NCI-H82 treated with DMSO at 0.1 percent for 48 hours (cell line): Measurements from ENCODE around the gene NCKAP5.
A peak's percentile ranks its signal among the peaks of the same experiment; 100 is the strongest.

Source experiments
- DNase-seq: peaks from one replicate; lab custom pipeline; 2025; ENCODE audit not compliant: unreplicated experiment; lab: John Stamatoyannopoulos, UW

NCKAP5 gene

DNA sequence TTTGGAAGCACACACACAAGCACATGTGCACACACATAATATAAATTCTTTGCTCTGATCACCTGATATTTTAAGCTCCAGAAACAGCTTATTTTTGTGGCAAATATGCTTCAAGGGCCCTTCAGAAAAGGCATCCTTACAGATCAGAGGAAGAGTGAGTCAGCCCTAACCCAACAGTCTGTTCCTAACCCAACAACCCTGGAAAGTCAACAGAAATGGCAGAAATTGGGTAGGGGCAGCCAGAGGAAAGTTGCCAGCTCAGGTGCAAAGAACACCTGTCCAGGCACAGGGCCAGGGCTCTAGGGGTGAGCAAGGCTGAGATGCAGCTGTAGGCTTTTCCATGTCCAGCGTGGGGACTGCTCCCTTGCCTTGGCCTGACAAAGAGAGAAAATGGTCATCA is 6.4 kb upstream of the NCKAP5 start:
- no peak for DNase-seq

DNA sequence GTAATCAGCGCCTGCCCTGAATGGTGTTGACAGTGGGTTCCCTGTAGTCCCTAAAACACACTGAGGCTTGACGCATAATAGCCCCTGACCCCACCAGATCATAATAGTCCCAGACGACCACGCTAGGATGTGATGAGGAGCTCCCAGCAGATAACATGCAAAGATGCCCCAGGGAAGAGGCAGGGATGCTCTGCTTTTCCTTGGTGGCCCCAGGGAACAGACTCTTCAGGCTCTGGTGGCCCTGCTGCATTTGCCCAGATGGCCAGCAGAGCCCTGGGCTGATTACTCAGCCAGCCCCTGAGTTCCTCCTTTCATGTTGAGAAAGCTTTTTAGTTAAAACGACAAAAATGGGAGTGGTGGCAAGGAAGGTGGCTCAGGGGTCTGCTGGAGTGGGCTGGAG is 5.9 kb upstream of the NCKAP5 start:
- no peak for DNase-seq

DNA sequence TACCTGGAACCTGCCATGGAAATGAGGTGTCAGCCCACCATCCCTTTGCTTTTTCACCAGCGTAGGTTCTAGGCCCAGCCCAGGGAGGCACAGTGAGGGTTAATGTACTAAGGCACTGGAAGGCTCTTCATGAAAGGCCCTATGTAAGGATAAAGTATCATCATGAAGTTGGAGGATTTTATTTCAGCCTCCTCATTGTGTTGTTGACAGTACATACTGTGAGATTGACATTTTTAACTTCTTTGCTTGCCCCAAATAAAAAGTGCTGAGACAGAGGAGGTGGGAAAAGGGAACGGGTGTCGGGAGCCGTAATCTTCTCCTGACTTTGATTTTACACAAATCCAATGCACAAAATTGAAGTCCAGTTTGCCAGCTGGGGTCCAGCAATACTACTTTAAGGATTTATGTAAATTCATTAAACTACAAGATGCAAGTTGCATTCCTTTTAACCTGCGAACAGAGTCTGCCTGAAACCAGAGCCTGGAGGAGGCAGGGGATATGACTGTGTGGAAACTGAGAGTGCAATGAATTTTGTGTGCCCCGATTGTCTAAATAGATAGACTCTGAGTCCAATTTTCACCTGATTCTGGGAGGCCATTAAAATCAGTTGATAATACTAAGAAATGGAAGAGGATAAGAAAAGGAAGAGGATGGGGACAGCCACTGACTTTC is 5.4 kb upstream of the NCKAP5 start:
- DNase-seq: no peak

DNA sequence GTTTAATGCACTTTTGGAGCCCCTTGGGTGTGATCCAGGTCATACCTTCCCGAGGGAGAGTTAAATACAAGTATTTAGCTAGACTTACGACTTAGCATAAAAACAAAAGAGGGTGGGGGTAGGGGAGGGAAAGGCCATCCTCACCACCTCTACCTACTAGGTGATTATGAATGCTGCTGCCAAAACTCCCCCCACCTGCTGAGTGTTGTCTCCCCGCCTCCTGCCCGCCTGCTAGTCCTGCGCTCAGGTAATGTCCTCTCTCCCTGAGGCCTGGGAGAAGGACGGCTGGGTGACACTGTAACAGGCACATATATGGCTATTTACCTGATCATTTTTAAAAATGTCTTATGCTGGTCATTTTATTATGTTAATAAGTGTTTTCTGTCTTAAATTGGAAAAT is 3.0 kb upstream of the NCKAP5 start:
- no peak for DNase-seq

DNA sequence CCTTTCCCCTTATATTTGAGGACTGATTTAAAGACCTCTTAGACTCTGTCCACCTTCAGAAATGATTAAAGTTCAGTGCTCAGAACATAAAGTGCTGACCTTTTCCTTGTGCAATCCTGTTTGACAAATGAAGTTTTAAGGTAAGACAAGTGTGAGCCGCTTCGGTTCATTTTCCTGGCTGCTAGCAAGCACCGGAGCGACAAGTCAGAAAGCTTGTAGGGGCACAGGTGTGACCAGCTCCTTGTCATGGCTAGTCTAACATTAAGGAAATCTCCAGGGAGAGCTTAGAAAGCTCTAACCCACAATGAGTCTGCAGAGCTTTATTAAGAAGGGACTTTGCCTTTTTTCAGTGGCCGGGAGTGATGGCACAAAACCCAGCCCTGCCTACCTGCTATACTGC is 2.3 kb upstream of the NCKAP5 start:
- no peak for DNase-seq

DNA sequence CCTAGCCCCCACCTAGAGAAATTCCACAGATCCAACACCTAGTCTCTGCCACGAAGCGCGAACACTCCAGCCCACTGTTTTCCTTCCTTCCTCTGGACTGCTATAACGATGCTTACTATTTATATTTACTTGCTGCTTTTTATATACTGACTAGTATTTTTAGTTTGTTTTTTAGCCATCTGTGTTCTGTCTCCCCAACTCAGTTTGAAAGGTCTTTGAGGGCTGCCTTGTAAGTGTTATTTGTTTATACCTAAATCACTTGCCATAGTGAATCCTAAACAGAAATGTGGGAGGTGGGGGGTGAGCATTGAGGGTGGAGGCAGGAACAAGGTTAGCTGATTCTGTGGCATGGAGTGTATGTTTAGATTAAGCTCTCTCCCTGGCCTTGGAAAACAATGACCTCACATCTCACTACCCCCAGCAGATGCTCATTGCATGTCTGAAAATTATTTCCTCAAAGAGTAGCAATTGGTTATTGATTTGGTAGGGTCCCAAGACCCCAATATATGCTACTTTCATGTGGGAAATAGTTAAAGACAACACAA is 1.1 kb upstream of the NCKAP5 start:
- no peak for DNase-seq

DNA sequence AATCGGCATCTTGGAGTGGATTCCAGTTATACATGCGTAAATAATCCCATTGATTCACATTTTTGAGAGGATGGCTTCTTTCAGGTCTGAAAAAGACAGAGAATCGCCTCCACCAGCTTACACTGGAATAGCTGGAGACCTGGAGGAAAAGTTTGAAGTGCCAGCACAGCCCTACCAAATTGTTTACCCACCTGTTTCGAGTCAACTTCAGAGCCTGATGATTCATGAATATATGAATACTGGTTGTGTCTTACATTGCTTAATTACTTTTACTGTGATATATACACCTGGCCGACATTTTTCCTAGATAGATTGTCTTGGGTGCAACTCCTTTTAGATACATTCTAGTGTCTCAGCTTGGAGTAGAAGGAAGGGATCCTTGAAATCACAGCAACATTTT is 335 bp upstream of the NCKAP5 start:
- no peak for DNase-seq

DNA sequence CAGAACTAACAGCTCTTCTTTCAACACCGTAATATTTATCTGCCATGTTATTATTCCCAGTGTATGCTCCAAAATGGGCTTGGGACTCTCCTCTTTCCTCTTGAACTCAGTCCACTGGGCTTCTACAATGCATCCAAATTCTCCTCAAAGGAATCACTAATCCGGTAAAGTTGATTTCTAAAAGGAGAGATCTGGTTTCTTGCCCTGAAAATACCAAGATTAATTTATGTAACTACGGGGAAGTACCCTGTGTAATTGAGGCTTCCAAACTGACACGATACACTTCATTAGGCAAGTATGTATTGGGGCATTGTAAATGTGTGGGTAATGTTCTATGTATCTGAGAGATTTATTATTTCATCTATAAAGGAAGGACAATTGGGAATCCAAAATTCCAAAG is 5.7 kb downstream of the NCKAP5 start:
- no peak for DNase-seq

DNA sequence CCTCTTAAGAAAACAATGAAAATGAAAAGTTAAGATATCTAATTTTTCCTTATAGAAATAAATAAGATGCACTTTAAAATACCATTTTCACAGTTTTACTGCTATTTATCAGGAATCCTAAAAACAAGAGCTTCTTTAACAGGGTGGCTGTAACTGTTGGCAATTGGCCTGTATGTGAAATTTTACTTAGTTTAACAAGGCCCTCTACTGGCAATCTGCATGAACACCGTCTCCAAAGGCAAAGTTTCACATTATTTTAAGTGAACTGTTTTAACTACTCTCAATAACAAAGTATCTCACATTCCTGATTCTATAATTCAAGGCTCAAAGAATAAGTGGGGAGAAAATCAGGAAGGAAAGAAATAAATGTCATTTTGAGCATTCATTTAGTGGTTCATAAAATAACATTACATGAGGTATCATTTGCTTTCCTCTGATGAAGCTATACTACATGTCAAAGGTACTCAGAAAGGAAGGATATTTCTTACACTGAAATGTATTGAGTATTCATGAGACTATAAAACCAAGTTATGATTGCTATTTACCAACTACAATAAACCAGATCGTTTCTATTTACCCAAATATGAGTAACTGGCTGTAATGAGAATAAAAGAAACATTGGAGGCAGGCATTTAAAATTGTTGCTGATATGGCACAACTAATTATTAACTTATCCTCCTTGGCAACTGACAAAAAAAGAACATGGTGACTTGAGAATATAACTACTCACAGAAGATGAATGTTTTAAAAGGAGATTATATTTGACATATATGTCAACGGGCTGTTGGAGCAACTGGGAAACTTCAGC is 7.0 kb downstream of the NCKAP5 start:
- peak; percentile 77 for DNase-seq

DNA sequence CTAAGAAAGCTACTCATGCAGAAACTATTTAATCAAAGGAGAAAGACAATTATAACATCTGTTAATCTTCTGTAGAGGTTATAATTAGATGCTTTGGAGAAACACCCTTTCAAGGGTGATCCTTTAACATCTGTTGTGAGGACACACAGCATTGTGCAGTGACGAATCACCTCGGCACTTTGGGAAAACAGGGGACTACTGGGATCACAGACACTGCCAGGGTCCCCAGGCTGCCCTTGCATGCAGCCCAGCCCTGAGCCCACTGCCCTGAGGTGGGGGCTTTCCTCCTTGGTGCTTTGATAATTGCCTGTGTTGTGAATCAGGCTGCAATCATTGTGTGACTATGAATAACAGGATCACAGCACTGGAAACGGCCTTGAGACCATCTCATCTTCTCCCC is 10.6 kb downstream of the NCKAP5 start:
- DNase-seq: peak; percentile 42

DNA sequence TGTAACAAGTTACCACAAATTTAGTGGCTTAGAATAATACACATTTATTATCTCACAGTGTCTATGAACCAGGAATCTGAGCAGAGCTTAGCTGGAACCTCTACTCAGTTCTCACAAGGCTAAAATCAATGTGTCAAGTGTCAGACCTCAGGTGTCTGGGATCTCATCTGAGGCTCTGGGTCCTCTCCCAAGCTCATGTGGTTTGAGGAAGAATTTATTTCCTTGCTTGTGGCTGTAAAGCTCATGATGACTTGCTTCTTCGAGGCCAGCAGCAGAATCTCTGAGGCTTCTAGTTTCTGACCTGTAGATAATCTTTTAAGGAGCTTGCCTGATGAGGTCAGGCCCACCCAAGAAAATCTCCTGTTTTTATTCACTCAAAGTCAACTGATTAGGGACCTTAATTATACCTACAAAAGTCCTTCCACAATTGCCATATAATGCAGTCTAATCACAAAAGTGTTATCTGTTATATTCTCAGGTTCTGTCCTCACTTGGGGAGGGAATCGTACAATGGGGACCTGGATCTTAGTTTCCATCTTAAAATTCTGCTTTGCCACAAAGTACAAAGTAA is 14.3 kb downstream of the NCKAP5 start:
- DNase-seq: no peak

DNA sequence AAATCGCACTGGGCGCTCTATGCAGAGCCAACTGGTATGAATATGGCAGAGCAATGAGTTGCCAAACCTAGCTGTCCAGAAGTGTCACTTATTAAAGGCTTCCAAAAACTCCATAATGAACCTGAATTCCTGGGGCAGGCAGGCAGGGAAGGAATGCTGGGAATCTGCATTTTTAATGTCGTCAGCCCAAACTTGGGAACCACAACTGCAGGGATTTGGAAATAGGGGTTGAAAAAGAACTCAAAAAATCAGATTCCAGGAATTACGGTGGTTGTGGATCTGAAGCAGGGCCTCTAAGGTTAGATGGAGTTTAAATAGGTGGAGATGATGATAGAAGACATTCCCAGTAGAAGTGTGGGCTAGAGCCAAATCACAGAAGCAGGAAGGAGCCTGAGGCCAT is 15.0 kb downstream of the NCKAP5 start:
- no peak for DNase-seq

DNA sequence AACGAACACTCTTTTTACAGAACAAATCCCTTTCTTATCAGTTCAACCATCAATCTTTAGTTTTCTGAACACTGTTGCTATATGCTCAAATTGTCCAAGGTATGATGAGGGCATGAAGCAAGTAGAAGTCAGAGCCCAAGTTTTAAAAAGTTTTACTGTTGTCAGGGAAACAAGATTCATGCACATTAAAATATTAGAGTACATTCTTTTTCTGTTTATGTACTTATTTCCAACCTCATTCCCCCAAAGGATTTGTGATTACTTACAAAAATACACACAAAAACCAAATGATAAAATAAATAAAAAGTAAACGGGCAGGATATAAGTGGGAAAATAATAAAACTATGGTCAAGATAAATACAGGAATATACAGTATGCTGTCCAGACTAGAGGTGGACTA is 15.4 kb downstream of the NCKAP5 start:
- DNase-seq: no peak

DNA sequence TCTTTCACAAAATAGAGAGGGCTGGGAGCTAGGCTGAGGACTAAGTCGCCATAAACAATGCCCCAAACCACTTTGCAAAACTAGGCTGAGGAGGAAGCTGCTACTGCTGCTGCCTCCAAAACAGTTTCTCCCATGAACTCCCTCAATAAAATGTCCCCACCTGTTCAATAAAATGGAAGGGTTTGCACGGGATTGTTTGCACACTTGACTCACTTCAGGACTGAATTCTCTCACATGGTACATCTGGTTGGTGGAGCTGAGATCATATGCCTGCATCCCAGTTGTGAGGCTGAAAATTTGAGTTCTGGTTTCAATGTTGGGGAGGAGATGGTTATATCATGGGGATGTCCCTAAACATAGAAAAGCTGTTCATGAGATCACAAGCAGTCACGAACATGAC is 26.5 kb downstream of the NCKAP5 start:
- DNase-seq: no peak

DNA sequence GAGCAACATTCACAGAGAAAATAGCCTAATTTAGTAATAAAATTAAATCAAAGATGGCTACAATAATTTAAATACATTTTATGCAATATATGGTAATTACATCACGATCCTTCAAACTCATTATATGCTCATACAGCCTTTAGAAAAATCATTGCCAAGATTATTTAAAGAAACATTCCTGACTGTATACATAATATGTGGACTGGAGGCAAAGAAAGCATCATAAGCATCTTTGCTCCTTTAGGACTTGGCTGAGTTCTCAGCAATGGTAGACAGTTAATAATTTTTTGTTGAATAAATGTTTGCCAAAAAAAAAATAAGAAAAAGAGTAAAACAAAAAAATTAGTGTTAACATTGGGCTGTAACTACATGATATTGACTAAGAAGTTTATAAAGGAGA is 26.9 kb downstream of the NCKAP5 start:
- DNase-seq: no peak

DNA sequence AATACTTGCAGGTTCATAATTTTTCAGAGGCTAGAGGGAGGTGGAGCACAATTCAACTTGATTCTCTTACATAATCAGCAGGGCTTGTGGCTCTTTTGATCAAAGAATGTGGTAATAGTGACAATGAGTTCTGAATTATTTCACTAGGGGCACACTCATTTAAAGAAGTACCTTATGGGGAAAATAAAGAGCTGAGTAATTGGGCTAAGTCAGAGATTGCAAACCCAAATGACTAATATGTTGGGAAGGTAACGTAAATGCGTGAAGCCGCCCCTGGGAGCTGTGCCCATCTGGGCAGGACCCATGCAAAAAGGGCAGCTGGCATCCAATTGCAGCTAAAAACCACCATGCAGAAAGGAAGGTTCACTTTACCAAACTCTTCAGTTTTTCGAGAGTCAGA is 35.3 kb downstream of the NCKAP5 start:
- no peak for DNase-seq

DNA sequence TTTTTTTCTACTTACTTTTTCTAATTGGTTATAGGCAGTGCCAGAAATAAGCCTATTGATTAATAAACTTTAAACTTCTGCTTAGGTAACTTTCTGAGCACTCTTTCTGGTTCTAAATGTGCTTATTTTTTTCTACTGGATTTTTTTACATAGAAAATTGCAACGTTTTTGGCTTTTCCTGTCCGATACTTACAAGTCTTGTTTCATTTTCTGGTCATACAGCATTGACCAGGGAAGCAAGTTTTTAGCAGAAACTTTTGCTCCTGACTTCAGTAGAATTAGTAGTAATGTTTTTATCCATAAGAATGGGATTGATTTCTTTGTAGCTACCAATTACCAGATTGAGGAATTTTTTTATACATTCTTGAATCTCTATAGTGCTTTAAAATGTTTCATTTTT is 36.9 kb downstream of the NCKAP5 start:
- DNase-seq: no peak

DNA sequence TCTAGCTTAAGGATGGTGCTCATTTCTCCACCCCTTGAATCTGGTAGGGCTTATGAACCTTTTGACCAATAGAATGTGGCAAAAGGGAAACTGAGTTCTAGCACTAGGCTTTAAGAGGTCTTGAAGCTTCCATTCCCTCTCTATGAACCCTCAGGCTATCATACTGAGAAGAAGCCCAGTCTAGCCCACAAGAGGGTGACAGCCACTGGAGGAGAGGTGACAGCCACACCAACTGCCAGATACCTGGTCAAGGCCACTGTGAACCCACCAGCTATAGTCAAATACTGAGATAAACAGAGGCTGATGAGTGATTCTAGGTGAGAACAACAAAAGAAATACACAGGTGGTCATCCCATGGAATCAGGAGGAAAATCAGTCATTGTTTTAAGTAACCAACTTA is 37.6 kb downstream of the NCKAP5 start:
- no peak for DNase-seq

DNA sequence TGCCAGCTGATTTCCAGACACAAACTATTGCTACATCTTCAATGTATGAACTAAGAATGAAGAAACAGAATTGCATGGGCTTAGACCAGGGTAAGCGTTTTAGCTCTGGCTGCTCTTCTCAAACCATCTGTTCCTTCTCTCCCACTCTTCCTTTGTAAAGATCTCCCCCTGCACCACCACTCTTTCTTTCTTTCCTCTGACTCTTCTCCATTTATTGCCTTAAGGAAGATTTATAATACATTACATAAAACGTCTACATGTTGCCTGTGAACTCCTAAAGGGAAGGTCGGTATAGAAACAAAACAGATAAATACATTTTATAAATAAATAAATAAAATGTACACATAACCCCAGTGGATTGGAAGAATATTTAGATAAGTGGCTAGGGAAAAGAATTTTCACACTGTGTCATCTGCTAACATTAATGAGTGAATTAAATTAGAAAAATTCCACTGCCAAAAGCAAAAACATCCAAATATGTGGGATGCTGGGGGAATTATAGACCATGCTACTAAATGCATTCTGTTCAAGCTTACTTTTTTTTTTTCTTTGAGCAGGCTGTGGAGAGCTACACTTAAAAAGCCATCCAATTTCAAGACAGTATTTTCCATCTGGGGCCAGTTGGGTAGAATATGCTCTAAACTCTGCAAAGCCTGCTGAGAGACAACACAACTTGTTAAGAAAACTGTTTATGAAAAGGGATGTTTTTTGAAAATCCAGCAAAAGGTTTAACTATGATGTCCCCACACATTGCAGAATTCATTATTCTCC is 41.5 kb downstream of the NCKAP5 start:
- DNase-seq: peak; percentile 95

DNA sequence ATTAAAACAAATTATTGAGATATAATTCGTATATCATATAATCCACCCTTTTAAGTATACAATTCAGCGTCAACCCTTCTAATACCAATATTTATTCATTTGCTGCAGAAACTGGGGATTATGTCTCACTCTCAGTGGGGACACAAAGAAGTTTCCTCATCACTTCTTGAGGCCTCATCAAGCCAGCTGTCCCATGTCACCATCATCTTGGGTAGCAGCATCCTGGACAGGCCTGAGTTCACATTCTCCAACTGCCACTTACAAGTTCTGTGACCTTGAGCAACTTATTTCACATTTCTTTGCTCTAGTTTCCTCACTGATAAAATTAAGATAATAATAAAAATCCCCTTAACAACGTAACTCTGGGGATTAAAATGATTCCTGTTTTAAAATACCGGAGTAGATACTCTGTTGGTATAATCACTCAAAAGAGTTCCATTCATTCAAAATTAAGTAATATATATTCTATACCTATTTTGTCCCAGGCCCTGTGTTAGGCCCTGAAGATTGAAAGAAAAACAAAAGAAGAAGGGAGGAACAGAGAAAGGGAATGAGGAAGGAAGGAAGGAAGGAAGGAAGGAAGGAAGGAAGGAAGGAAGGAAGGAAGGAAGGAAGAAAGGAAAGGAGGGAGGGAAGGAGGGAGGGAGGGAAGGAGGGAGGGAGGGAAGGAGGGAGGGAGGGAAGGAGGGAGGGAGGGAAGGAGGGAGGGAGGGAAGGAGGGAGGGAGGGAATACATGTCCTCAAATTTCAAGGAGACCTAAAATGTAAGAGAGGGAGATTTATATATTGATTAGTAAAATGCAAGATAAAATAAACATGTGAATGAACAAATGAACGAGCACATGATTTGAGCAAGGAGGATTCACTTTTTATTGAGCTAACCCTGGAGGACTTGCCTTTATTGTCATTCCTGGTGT is 42.4 kb downstream of the NCKAP5 start:
- no peak for DNase-seq
